Endodermal cell (in vitro differentiated cells): Measurements from ENCODE around the gene RDH11. TPM values are rescaled to one million over a fixed set of nuclear protein-coding genes. Genes with fewer than 3 reads are reported as not detected.

Source experiments
- DNase-seq: peaks from one replicate; pipeline ENCODE4 v3.0.0-alpha.2; 2017
- H3K27ac ChIP-seq: 2 replicates; pipeline ENCODE4 v1.5.1; 2013; ENCODE audit warnings: mild to moderate bottlenecking, low read depth, low read length, moderate library complexity
- H3K27me3 ChIP-seq: 2 replicates; pipeline ENCODE4 v1.6.1; 2013; ENCODE audit warnings: mild to moderate bottlenecking, low read length, moderate library complexity; ENCODE audit not compliant: insufficient read depth, control insufficient read depth, poor library complexity, severe bottlenecking
- H3K36me3 ChIP-seq: 2 replicates; pipeline ENCODE4 v1.7.0; 2013; ENCODE audit warnings: mild to moderate bottlenecking, low read length, moderate library complexity; ENCODE audit not compliant: control insufficient read depth, insufficient read depth
- H3K4me1 ChIP-seq: one replicate; pipeline ENCODE4 v1.7.0; 2013; ENCODE audit warnings: low read length; ENCODE audit not compliant: control insufficient read depth, insufficient read depth
- H3K4me3 ChIP-seq: 2 replicates; pipeline ENCODE4 v1.5.1; 2013; ENCODE audit warnings: mild to moderate bottlenecking, low read length, moderate library complexity
- H3K9ac ChIP-seq: 2 replicates; pipeline ENCODE4 v1.6.1; 2013; ENCODE audit warnings: mild to moderate bottlenecking, low read length, moderate library complexity; ENCODE audit not compliant: poor library complexity, severe bottlenecking; ENCODE audit errors: extremely low read depth
- H3K9me3 ChIP-seq: 2 replicates; pipeline ENCODE4 v1.6.1; 2013; ENCODE audit warnings: mild to moderate bottlenecking, low read length, moderate library complexity; ENCODE audit not compliant: control insufficient read depth
- H3K27ac Mint-ChIP-seq: 2 replicates; pipeline ENCODE4 v1.8.0; 2020; ENCODE audit warnings: mixed read lengths
- H3K27me3 Mint-ChIP-seq: 2 replicates; pipeline ENCODE4 v1.8.0; 2021; ENCODE audit warnings: mild to moderate bottlenecking, mixed read lengths; ENCODE audit not compliant: insufficient read depth
- H3K36me3 Mint-ChIP-seq: 2 replicates; pipeline ENCODE4 v1.8.0; 2020; ENCODE audit warnings: low read depth, mixed read lengths
- H3K4me1 Mint-ChIP-seq: 2 replicates; pipeline ENCODE4 v1.8.0; 2020; ENCODE audit warnings: mixed read lengths
- H3K4me3 Mint-ChIP-seq: 2 replicates; pipeline ENCODE4 v1.8.0; 2020; ENCODE audit warnings: mild to moderate bottlenecking, moderate library complexity, mixed read lengths
- H3K9me3 Mint-ChIP-seq: 2 replicates; pipeline ENCODE4 v1.8.0; 2020; ENCODE audit warnings: mild to moderate bottlenecking, mixed read lengths
- WGBS, 2 experiments: methylation state at CpG; one replicate each; pipeline versions ENCODE4 v1.1.5 to v1.1.7; 2013; ENCODE audit warnings: missing lambda C conversion rate in 2 of 2, mixed read lengths in 1 of 2; ENCODE audit not compliant: insufficient coverage in 1 of 2, insufficient read length in 1 of 2; 5-methylcytosine and 5-hydroxymethylcytosine counted together
- total RNA-seq, 2 donors: library from RNA; stranded (reverse); fragmentation: NEBNext Ultra II Directional in 1 of 2; extraction: Animal tissue kit (Norgen Biotek cat#: 25700) in 1 of 2; gene quantifications; 2 replicates in 1 of 2; 3 replicates in 1 of 2; pipeline ENCODE4 v1.2.1, GENCODE V29; 2021
- TF ChIP-seq, protein P1 (sequence below): fragments of 200-600 bp; sonication (generic); conservative IDR thresholded peaks from 2 replicates; pipeline ENCODE4 v1.5.0; 2021; ENCODE audit warnings: antibody characterized with exemption, mild to moderate bottlenecking

The RDH11 gene
- total RNA-seq, 2 donors from 2014 or later: 73.5 to 75.0 TPM

GRCh38 chr14:67668559-67668958, 27.0 kb downstream of the RDH11 start:
- Histone ChIP-seq H3K27me3 (no peaks in the 10 kb centered on the region), H3K4me3 (no peak overlapping the region), H3K36me3 (no peaks in the 10 kb centered on the region), H3K4me1 (peaks cover 2% of the 10 kb centered on the region), H3K9ac (no peak overlapping the region), H3K27ac (no peak overlapping the region), H3K9me3 (no peaks in the 10 kb centered on the region)
- Mint-ChIP-seq H3K4me3 (no peak overlapping the region), H3K27me3 (no peaks in the 10 kb centered on the region), H3K27ac (no peak overlapping the region), H3K4me1 (peaks cover 12% of the 10 kb centered on the region), H3K9me3 (no peaks in the 10 kb centered on the region), H3K36me3 (peaks cover 5% of the 10 kb centered on the region)
- DNase-seq: no peak
- TF ChIP-seq, protein P1, sequence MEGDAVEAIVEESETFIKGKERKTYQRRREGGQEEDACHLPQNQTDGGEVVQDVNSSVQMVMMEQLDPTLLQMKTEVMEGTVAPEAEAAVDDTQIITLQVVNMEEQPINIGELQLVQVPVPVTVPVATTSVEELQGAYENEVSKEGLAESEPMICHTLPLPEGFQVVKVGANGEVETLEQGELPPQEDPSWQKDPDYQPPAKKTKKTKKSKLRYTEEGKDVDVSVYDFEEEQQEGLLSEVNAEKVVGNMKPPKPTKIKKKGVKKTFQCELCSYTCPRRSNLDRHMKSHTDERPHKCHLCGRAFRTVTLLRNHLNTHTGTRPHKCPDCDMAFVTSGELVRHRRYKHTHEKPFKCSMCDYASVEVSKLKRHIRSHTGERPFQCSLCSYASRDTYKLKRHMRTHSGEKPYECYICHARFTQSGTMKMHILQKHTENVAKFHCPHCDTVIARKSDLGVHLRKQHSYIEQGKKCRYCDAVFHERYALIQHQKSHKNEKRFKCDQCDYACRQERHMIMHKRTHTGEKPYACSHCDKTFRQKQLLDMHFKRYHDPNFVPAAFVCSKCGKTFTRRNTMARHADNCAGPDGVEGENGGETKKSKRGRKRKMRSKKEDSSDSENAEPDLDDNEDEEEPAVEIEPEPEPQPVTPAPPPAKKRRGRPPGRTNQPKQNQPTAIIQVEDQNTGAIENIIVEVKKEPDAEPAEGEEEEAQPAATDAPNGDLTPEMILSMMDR: no peak

GRCh38 chr14:67666750-67667449, 28.7 kb downstream of the RDH11 start:
- TF ChIP-seq, protein P1: peak; percentile 76

GRCh38 chr14:67665868-67666267, 29.7 kb downstream of the RDH11 start:
- Mint-ChIP-seq H3K4me3 (no peak overlapping the region), H3K9me3 (no peaks in the 10 kb centered on the region), H3K27ac (no peak overlapping the region), H3K4me1 (peaks cover 9% of the 10 kb centered on the region), H3K36me3 (peaks cover 12% of the 10 kb centered on the region), H3K27me3 (no peaks in the 10 kb centered on the region)
- no peaks in the 10 kb centered on the region for H3K27me3 ChIP-seq
- TF ChIP-seq, protein P1: no peak
- no peaks in the 10 kb centered on the region for H3K36me3 ChIP-seq
- H3K9me3 ChIP-seq: no peaks in the 10 kb centered on the region
- 98 to 100% methylated on average over 2 of the region's 2 CpGs for WGBS, 2 experiments
- H3K4me1 ChIP-seq: no peaks in the 10 kb centered on the region
- no peak overlapping the region for H3K9ac ChIP-seq
- no peak overlapping the region for H3K27ac ChIP-seq
- DNase-seq: no peak
- no peak overlapping the region for H3K4me3 ChIP-seq

More at GRCh38 chr14:67666750-67667449, 28.7 kb downstream of the RDH11 start:
- Histone ChIP-seq H3K9ac (no peak overlapping the region), H3K4me3 (no peak overlapping the region), H3K27me3 (no peaks in the 10 kb centered on the region), H3K36me3 (no peaks in the 10 kb centered on the region), H3K4me1 (no peaks in the 10 kb centered on the region), H3K9me3 (no peaks in the 10 kb centered on the region), H3K27ac (no peak overlapping the region)
- 64% methylated on average over 1 of the region's 1 CpG; no CpG with 5 or more reads in 1 of the 2 experiments for WGBS, 2 experiments
- H3K27ac Mint-ChIP-seq: no peak overlapping the region
- H3K9me3 Mint-ChIP-seq: no peaks in the 10 kb centered on the region
- H3K4me1 Mint-ChIP-seq: peaks cover 9% of the 10 kb centered on the region
- DNase-seq: peak; percentile 63
- H3K36me3 Mint-ChIP-seq: peaks cover 10% of the 10 kb centered on the region
- H3K27me3 Mint-ChIP-seq: no peaks in the 10 kb centered on the region
- H3K4me3 Mint-ChIP-seq: no peak overlapping the region
